WTC11 (cell line): ENCODE measurements around the gene CCDC134. TPM values are rescaled to one million over a fixed set of nuclear protein-coding genes. Genes with fewer than 3 reads are reported as not detected.

ENCODE experiments used
- ATAC-seq: fragments of 200-7000 bp; cut with Tn5 transposase; 2 replicates; pipeline ENCODE4 v1.10.0; 2021; ENCODE audit warnings: mild to moderate bottlenecking, moderate library complexity
- CTCF ChIA-PET: fragments of 300-600 bp; sonication (Branson Sonifier 250); formaldehyde crosslinking; loops from one replicate; lab custom pipeline; 2021; ENCODE audit warnings: antibody characterized with exemption; lab: Charles Lee
- POLR2A ChIA-PET: fragments of 350-600 bp; sonication (Branson Sonifier 250); formaldehyde crosslinking; loops from one replicate; lab custom pipeline; 2021; ENCODE audit warnings: antibody characterized with exemption; lab: Charles Lee
- DNase-seq: peaks from one replicate; pipeline ENCODE4 v3.0.0; 2021; ENCODE audit warnings: low spot score
- H3K27ac Mint-ChIP-seq: 2 replicates; pipeline ENCODE4 v1.8.0; 2021; ENCODE audit warnings: mixed read lengths
- H3K27me3 Mint-ChIP-seq: 2 replicates; pipeline ENCODE4 v1.8.0; 2021; ENCODE audit warnings: low read depth, mild to moderate bottlenecking, moderate library complexity, mixed read lengths
- H3K36me3 Mint-ChIP-seq: 2 replicates; pipeline ENCODE4 v1.8.0; 2021; ENCODE audit warnings: mixed read lengths
- H3K4me1 Mint-ChIP-seq: 2 replicates; pipeline ENCODE4 v1.8.0; 2022; ENCODE audit warnings: mixed read lengths
- H3K4me3 Mint-ChIP-seq: 2 replicates; pipeline ENCODE4 v1.8.0; 2021; ENCODE audit warnings: mild to moderate bottlenecking, moderate library complexity, mixed read lengths
- H3K9me3 Mint-ChIP-seq: 2 replicates; pipeline ENCODE4 v1.8.0; 2021; ENCODE audit warnings: mixed read lengths
- AR ChIP-seq: fragments of 250-450 bp; sonication (Bioruptor Pico); IDR thresholded peaks from 2 replicates; pipeline ENCODE4 v1.9.0; 2021; ENCODE audit warnings: mild to moderate bottlenecking
- ELF4 ChIP-seq: sonication (generic); formaldehyde crosslinking; IDR thresholded peaks from 2 replicates; pipeline ENCODE4 v1.8.1; 2022; ENCODE audit warnings: low read depth, mild to moderate bottlenecking, moderate library complexity, missing genetic modification reagents
- EMX1 ChIP-seq: fragments of 250-450 bp; sonication (Bioruptor Pico); IDR thresholded peaks from 2 replicates; pipeline ENCODE4 v1.8.0; 2021; ENCODE audit warnings: mild to moderate bottlenecking
- ESRRA ChIP-seq: sonication (generic); formaldehyde crosslinking; IDR thresholded peaks from 2 replicates; pipeline ENCODE4 v1.8.1; 2022; ENCODE audit warnings: mild to moderate bottlenecking, missing genetic modification reagents, borderline replicate concordance
- JAZF1 ChIP-seq: fragments of 250-450 bp; sonication (Bioruptor Pico); IDR thresholded peaks from 2 replicates; pipeline ENCODE4 v1.9.0; 2021; ENCODE audit warnings: moderate library complexity, mild to moderate bottlenecking, inconsistent platforms
- JUN ChIP-seq: sonication (generic); formaldehyde crosslinking; IDR thresholded peaks from 2 replicates; pipeline ENCODE4 v1.8.0; 2023; ENCODE audit warnings: mild to moderate bottlenecking, missing genetic modification reagents
- KAT7 ChIP-seq: sonication (generic); formaldehyde crosslinking; IDR thresholded peaks from 2 replicates; pipeline ENCODE4 v1.8.1; 2023; ENCODE audit warnings: missing genetic modification reagents, mild to moderate bottlenecking, borderline replicate concordance
- NR3C1 ChIP-seq: sonication (generic); formaldehyde crosslinking; conservative IDR thresholded peaks from 2 replicates; pipeline ENCODE4 v1.8.1; 2023; ENCODE audit warnings: low read depth, mild to moderate bottlenecking, missing genetic modification reagents
- SOX15 ChIP-seq: fragments of 250-450 bp; sonication (Bioruptor Pico); IDR thresholded peaks from 2 replicates; pipeline ENCODE4 v1.9.0; 2021; ENCODE audit warnings: mild to moderate bottlenecking
- TP53 ChIP-seq: sonication (generic); formaldehyde crosslinking; IDR thresholded peaks from 2 replicates; pipeline ENCODE4 v1.8.1; 2023; ENCODE audit warnings: mild to moderate bottlenecking, missing genetic modification reagents
- USF1 ChIP-seq: sonication (generic); formaldehyde crosslinking; IDR thresholded peaks from 2 replicates; pipeline ENCODE4 v1.8.0; 2022; ENCODE audit warnings: mild to moderate bottlenecking, missing genetic modification reagents
- ZBTB43 ChIP-seq: sonication (generic); formaldehyde crosslinking; IDR thresholded peaks from 2 replicates; pipeline ENCODE4 v1.8.1; 2023; ENCODE audit warnings: mild to moderate bottlenecking, missing genetic modification reagents
- ZNF512 ChIP-seq: sonication (generic); formaldehyde crosslinking; IDR thresholded peaks from 2 replicates; pipeline ENCODE4 v1.8.1; 2022; ENCODE audit warnings: missing genetic modification reagents, borderline replicate concordance
- total RNA-seq: library from RNA; stranded (reverse); gene quantifications from 3 replicates; pipeline ENCODE4 v1.2.3, GENCODE V29; 2021
- TF ChIP-seq, protein P1 (sequence below): fragments of 250-450 bp; sonication (Bioruptor Pico); IDR thresholded peaks from 2 replicates; pipeline ENCODE4 v1.9.0; 2021; ENCODE audit warnings: mild to moderate bottlenecking, borderline replicate concordance

The CCDC134 gene
- total RNA-seq, 1 experiment from 2014 or later, result 19.0 TPM

- TF ChIP-seq ZBTB43 (CRISPR knock-in tag) (no peak), TP53 (CRISPR knock-in tag) (no peak), JAZF1 (no peak), KAT7 (CRISPR knock-in tag) (no peak)
These were observed 34.0 kb upstream of the CCDC134 start (continued) for GRCh38 chr22:41766476-41766875.

- no peaks in the 10 kb centered on the region for H3K36me3 Mint-ChIP-seq
- ChIA-PET CTCF (interaction anchor here (1.0 to 3.0 kb wide), 4 partner anchors 12 to 71 kb away, joined by 3 to 22 read pairs (median 11); no protein-coding TSS in a partner anchor), POLR2A (no interaction called here)
- H3K4me3 Mint-ChIP-seq, result no peak overlapping the region
- H3K27ac Mint-ChIP-seq, result no peak overlapping the region
- TF ChIP-seq USF1 (CRISPR knock-in tag) (no peak), ZNF512 (CRISPR knock-in tag) (no peak), ESRRA (CRISPR knock-in tag) (no peak), NR3C1 (CRISPR knock-in tag) (no peak), ELF4 (no peak)
- TF ChIP-seq, protein P1, sequence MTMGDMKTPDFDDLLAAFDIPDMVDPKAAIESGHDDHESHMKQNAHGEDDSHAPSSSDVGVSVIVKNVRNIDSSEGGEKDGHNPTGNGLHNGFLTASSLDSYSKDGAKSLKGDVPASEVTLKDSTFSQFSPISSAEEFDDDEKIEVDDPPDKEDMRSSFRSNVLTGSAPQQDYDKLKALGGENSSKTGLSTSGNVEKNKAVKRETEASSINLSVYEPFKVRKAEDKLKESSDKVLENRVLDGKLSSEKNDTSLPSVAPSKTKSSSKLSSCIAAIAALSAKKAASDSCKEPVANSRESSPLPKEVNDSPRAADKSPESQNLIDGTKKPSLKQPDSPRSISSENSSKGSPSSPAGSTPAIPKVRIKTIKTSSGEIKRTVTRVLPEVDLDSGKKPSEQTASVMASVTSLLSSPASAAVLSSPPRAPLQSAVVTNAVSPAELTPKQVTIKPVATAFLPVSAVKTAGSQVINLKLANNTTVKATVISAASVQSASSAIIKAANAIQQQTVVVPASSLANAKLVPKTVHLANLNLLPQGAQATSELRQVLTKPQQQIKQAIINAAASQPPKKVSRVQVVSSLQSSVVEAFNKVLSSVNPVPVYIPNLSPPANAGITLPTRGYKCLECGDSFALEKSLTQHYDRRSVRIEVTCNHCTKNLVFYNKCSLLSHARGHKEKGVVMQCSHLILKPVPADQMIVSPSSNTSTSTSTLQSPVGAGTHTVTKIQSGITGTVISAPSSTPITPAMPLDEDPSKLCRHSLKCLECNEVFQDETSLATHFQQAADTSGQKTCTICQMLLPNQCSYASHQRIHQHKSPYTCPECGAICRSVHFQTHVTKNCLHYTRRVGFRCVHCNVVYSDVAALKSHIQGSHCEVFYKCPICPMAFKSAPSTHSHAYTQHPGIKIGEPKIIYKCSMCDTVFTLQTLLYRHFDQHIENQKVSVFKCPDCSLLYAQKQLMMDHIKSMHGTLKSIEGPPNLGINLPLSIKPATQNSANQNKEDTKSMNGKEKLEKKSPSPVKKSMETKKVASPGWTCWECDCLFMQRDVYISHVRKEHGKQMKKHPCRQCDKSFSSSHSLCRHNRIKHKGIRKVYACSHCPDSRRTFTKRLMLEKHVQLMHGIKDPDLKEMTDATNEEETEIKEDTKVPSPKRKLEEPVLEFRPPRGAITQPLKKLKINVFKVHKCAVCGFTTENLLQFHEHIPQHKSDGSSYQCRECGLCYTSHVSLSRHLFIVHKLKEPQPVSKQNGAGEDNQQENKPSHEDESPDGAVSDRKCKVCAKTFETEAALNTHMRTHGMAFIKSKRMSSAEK (CRISPR knock-in tag), result no peak
- ATAC-seq, result no peak
- no peaks in the 10 kb centered on the region for H3K4me1 Mint-ChIP-seq
- no peak for DNase-seq
- H3K27me3 Mint-ChIP-seq, result no peaks in the 10 kb centered on the region; the same call in none of the 2 replicates
- no peaks in the 10 kb centered on the region for H3K9me3 Mint-ChIP-seq
These were observed 32.0 kb upstream of the CCDC134 start for GRCh38 chr22:41768430-41768829.

- Mint-ChIP-seq H3K27me3 (no peaks in the 10 kb centered on the region; the same call in none of the 2 replicates), H3K4me3 (no peak overlapping the region), H3K9me3 (no peaks in the 10 kb centered on the region), H3K36me3 (no peaks in the 10 kb centered on the region), H3K27ac (no peak overlapping the region), H3K4me1 (peaks cover under 1% of the 10 kb centered on the region; the same call in 1 of the 2 replicates)
- ChIA-PET POLR2A (no interaction called here), CTCF (interaction anchor here (0.7 to 1.0 kb wide), 2 partner anchors 10 to 24 kb away, joined by 3 read pairs; no protein-coding TSS in a partner anchor)
- ATAC-seq, result no peak
- no peak for DNase-seq
- TF ChIP-seq SOX15 (no peak), EMX1 (CRISPR knock-in tag) (no peak), JUN (CRISPR knock-in tag) (no peak), AR (CRISPR knock-in tag) (no peak)
These were observed 29.6 kb upstream of the CCDC134 start for GRCh38 chr22:41770715-41771468.
